GM18526 (cell line): ENCODE measurements around the gene WDFY1.

Experiments used
- POLR2A ChIP-seq: IDR thresholded peaks from 3 replicates; pipeline ENCODE4 v1.6.1; 2011; ENCODE audit not compliant: insufficient read length; ENCODE audit errors: extremely low read depth

The WDFY1 gene

DNA sequence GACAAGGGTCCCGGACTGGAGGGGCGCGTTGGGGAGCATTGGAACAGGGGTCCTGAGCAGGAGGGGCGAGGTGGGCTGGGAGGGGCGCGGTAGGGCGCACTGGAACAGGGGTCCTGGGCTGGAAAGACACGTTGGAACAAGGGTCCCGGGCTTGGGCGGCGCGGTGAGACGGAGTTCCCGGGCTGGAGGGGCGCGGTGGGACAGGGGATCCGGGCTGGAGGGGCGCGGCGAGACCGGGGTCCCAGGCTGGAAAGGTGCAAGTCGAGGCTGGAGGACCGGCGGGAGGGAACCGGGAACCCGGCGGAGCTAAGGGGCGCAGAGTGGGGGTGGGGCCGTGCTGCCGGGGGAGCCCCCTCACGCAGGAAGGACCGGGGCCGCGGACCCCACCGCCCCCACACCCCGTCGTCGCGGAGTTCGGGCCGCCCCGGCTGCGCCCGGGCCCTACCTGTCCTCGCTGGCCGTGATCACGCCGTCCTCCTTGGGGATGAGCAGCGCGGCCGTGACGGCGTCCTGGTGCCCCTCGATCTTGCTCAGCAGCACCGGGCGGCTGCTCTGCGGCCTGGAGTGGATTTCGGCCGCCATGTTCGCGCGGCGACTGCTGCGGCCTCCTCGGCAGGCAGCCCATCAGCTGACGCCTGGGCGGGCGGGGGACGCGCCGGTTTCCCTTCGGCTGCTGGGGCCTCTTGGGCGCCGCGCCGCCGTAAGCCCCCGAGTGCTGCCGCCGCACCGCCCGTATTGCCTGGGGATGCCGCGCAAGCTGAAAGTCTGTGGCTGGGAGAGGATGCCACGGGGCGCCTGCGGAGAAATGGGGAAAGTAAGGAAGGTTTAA is at the start of gene WDFY1:
WDFY1 (minus strand) TSS at position 633 of the 829 bp plus-strand sequence; CDS start at position 582, 51 bp downstream.
- TF ChIP-seq POLR2A = peak; percentile 86

DNA sequence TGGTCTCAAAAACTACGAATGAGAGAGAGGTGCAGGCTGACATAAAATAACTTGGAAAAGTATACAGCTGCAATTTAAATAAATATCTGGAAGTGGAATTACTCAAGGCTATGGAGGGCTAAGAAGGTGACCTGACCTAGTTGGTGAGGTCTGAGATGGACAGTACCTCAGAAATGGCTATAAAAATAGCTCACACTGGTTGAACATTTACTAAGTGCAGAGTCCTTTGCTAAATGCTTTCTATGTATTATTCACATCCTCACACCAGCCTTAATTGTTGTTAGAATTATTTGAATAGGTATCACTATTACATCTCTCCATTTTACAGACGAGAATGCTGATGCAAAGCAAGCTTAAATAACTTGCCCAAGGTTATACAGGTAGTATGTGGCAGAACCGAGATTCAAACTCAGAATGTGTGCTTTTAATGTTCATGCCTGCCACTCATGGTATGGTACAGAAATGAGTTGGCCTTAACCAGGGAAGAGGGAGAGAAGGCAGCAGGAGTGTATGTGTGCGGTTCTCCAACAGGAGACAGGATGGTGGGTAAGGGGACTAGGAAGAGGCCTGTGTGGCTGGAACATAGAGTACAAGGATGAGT is 49.5 kb upstream of the WDFY1 start:
- TF ChIP-seq POLR2A = no peak

GRCh38 chr2:223993634-223994232 is 48.6 kb upstream of the WDFY1 start:
- TF ChIP-seq POLR2A = no peak

DNA sequence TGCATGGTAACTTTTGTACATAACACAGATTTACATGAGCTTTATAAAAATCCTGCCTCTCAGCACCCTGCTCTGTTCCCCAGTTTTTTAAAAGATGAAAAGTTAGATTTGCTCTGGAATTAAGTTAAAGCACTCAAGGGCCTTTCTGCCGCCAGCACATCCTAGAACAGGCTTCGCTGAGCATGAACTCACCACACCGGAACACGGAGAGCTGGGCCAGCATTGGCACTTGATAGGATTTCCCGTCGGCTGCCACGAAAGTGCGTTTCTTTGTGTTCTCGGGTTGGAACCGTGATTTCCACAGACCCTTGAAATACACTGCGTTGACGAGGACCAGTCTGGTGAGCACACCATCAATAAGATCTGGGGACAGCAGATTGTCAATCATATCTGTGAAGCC is 46.5 kb upstream of the WDFY1 start:
- no peak for TF ChIP-seq POLR2A

DNA sequence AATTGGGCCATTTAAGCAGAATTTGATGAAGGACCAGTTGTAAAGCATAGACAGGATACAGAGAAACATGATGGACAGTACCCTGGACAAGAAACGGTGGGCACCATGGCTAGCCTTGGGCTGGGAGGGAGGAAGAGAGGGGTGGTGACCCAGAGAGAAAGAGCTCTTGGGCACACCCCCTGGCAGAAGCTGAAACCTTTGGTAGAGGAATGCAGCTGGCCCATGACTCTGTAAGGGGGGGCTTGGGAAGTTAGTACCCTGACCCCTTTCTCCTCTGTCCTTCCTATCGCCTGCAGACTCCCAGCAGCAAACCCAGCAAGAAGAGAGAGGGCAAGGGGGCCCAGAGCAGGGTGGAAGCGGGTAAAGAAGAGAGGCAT is 44.7 kb upstream of the WDFY1 start:
- no peak for TF ChIP-seq POLR2A

DNA sequence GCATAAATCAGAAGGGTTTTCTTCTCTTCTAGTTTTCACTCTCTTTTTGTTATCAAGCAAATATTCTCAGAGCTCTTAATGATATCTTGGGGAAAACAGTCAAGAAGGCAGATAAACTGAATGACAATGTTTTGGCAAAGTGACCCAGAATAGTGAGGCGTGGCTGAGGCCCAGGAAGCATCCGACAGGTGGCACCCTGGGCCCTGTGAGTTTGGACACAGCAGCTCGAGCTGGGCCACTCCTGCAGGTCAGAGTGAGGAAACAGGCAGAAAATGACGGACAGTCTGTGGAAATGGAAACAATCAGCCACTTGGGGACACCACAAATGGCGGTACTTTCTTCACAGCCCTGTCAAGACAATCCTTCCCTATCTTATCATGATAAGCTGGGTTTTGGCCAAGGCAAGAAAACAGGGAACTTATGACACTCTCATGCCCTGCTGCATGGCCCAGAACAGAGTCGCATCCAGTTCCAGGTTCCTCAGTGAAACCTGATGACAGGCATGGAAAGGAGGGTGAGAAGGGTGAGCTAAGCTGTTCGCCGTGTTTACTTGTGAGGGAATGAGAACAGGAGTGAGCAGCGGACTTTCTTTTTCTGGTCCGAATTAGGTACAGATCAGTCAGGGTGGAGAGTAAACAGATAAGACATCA is 44.2 kb upstream of the WDFY1 start:
- no peak for TF ChIP-seq POLR2A

- TF ChIP-seq POLR2A = no peak
Measured at GRCh38 chr2:223981241-223981640, 36.1 kb upstream of the WDFY1 start.

DNA sequence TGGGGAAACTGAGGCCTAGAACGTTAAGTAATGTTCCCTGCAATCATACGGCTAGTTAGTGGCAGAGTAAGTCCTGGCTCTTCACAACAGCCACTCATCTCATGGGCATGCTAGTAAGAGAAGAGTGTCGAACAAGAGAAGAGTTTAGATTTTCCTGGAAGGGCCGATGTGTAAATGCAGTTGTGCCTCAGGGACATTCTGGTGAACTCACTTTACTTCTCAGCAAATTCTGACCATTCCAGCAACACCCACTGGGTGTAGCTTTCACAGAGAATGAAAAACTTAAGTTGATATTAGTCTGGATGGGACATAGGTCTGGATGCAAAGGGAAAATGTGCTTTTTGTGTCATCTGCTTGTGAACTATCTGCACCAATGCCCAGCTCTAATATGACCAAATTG is 35.7 kb upstream of the WDFY1 start:
- TF ChIP-seq POLR2A = no peak

- no peak for TF ChIP-seq POLR2A
Measured at GRCh38 chr2:223980397-223980735, 35.2 kb upstream of the WDFY1 start.

DNA sequence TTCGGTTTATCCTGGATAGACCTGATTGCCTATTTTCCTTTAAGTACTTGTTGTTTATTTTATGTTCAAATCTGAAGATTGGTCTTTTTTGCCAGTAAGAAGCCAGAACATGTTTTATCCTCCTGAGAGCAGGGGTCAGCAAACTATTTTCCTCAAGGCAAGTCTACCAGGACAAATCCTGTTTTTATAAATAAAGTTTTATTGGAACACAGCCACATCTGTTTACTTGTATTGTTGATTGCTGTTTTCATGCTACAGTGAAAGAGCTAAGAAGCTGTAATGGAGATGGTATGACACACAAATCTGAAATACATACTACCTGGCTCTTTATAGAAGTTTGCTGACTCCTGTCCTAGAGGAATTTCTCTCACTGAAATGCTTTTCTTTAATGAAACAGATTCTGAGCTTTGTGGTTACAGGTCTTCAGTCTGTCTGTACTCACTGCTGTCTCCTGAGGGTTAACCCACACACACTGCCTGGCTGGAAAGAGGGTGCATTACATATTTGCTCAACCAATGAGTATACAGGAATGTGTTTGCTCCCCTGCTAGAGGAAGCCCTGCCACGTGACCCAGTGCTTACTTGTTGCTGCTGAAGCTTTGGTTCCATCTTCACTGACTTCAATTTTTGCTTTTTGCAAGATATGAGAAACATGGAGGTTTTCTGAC is 34.7 kb upstream of the WDFY1 start:
- no peak for TF ChIP-seq POLR2A

DNA sequence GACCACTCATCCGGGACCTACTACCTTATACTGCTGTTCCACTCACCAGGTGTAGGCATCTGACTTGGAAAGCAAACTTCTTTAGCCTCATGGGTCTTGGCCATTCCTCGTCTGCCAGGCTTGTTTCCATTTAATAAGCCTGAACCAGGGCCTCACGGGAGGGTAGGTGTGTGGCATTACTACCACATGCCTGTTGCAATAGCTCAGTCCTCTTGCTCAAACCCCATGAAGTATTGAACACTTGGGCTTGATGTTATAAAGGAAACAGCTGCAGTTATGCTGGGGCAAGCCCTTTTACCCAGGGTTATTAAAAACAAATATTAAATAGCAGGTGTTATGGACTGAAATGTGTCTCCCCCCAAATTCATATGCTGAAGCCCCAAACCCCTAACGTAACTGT is 33.3 kb upstream of the WDFY1 start:
- no peak for TF ChIP-seq POLR2A

- TF ChIP-seq POLR2A = no peak
Measured at GRCh38 chr2:223976635-223977226, 31.6 kb upstream of the WDFY1 start.

DNA sequence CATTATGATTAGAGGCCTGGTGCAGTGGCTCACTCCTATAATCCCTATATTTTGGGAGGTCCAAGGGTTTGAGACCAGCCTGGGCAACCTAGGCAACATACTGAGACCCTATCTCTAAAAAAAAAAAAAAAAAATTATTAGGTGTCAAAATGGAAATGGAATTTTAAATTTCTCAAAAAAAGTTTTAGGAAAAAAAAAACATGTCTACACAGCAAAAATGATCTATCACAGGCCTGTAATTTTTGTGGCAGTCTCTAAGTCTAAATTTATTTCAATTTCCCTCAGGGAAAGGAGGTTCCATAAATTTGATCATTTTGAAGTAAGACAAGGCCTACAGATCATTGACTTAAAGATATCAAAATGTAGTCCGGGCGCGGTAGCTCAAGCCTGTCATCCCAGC is 28.5 kb upstream of the WDFY1 start:
- no peak for TF ChIP-seq POLR2A

- TF ChIP-seq POLR2A = no peak
Measured at GRCh38 chr2:223972656-223973102, 27.5 kb upstream of the WDFY1 start.

DNA sequence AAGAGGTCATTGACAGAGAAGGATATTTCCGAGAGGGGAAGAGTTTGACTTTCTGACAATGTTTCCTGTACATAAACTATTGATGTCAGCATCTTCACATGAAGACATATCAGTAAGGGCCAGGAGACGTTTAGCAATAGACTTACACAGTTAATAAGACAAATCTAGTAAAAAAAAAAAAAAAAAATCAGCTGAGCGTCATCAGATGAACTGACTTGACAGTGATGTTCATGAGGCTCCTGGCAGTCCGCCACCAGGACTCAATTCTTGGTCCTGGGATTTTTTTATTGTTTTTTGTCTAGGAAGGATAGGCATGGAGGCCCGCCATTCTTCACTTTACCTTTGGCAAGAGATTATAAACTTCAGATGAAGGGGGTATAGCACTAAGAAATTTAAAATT is 26.6 kb upstream of the WDFY1 start:
- no peak for TF ChIP-seq POLR2A

GRCh38 chr2:223970343-223971128 is 25.4 kb upstream of the WDFY1 start:
- no peak for TF ChIP-seq POLR2A
